AML-193 (cell line): Measurements from ENCODE around the gene DCTN3.

Experiments used
- DNase-seq, 2 experiments: peaks; one replicate each; lab custom pipeline; 2025; lab: John Stamatoyannopoulos, UW

Gene DCTN3

DNA sequence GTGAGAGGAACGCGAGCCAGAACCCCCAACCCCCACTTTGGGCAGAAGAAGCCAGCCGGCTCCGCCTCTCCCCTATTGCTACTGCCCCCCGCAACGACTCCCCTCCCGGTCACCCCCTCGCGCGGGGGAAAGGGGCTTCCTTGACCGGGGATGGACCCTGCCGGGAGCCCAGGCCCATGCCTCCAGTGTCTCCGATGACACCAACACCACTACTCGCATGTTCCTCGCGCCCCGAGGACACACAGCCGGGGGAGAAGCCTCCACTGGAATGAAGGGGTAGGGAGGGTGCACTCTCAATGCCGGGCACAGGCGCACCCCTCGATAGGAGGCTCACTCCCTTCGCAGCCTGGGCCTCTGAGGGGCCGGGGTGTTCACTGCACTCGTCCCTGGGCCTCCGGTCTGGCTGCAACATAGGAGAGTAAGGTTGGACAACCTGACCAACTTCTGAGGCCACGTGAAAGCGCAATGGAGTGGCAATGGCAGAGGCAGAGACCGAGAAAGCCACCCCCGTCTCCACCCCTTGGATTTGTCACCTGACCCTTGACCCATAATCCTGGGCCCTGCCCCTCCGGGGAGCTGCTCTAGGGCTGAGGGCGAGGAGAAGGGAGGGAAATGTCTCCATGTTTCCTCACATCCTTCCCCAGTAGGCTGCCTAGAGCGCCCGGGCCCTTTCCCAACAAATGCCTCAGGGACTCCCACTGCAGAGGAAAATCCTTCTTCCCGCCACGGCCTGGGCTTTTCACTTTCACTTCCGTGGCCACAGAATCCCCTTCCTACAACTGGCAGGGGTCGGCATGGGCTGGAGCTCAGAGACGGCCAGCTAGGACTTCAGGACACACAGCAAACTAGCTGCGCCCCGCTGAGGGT, 29.7 kb downstream of the DCTN3 start:
- DNase-seq: no peak

DNA sequence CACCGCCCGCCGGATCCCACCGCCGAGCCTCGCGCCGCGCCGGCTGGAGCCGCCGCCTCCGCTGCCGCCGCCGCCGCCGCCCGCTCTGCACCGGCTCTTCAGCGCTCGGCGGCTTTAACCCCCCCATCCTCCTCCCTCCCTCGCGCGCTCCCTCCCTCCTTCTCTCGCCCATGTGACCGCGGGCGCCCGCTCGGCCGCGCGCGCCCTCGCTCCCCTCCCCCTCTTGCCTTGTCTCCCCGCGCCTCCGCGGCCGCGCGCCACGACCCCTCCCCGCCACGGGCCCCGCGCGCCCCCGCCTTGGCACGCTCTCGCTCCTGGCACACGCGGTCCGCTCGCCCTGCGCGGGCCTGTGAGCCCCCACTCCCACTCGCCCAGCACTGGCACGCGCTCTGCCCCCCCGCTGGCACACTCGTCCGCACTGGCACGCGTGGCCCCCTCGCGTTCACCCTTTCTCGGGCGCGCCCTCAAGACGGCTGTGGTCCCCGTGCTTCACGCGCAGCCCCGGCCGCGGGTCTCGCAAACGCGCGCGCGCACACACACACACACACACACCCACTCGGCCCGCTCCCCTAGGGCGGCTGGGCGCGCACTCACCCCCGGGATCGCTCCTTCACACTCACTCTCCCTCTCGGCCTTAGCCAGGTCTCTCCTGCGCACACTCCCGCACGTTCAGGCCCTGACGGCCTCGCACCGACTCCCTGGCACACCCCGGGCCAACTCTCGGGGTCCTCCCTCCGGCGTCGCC, 30.5 kb downstream of the DCTN3 start, which contains the start of gene CNTFR:
Gene CNTFR (minus strand): TSS at position 89 of the 745 bp plus-strand sequence. CDS start 20,743 bp downstream, outside the sequence.
- DNase-seq: no peak

DNA sequence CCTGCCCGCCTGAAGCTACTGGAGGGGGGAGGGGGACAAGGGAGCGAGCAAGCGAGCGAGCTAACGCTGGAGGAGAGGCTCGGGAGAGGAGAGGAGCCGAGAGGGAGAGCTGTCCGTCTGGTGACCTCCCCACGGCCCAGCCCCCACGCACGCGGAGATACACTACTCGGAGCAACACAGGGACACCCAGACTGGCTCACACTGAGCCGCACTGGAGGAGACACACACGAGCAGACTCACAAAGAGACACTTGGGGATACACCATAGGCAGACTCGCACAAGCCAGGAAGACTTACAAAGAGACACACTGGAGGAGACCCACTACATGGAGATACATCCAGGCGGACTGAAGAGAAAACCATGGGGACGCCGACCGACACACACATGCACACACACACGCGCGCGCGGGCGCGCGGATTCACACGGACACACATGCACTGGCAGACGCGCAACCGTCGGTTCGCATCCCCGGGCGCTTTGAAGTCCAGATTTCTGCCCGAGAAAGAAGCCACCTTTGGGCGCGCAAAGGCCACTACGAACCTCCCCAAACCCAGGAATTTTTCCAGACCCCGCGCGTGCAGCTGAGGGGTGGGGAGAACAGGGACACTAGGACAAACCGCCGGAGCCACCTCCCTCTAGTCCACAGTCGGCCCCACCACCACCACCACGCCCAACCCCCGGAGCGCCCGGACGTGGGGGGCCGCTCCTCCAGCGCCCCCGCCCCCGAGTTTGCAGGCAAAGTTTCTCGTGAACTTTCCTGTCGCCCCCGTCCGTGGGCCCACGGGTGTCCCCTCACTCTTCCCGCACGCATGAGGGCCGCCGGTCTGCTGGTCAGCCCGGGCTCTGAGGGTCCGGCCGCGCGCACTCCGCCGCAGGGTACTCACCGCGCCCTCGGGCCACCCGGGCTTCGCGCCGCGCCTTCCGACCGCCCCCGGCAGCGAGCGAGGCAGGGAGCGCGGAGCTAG, 31.3 kb downstream of the DCTN3 start:
- DNase-seq: no peak

DNA sequence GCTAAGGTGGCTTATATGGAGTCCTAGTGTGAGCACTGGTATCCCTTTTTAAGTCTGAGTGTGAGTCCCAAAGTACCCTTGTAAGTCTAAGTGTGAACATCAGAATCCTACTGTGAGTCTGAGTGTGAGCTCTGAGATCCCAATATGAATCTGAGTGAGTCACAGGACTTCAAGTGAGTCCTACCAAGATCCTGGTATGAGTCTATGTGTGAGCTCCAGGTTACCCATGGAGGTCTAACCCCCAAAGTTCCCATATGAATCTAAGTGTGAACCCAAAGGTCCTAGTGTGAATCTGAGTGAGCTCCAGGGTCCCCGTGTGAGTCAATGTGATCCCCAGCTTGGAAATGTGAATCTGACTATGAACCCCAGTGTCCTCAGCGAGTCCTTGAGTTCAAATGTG, 33.0 kb downstream of the DCTN3 start:
- DNase-seq: no peak

DNA sequence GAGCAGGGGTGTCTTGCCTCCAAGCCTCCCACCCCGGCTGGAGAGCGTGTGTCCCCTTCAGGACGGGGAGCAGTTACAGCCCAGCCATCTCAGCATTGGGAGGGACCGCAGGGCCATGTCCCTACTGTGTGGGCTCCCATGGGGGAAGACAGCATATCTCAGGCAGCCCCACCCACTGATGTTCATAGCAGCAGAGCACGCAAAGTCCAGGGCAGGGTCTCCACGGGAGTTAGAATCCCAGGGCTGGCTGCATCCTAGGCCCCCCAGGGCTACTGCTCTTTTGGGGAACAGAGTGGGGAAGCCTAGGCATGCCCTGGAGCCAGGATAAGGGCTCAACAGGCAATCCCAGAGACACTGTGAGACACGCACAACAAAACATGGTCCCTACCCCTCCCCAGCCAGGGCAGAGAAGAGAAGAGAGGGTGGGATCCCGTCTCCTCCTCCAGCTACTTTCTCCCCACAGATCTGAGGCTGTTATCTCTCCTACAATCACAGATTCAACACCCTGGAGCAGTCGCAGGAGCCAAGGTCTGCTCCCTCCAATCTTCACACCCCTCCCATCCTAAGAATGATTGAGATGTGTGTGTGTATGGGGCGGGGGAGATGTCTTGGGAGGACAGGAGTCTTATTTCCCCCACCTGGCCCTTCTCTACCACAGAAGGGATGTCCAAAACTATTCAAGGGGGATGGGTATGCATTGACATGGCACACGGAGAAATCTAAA, 34.2 kb downstream of the DCTN3 start:
- no peak for DNase-seq

DNA sequence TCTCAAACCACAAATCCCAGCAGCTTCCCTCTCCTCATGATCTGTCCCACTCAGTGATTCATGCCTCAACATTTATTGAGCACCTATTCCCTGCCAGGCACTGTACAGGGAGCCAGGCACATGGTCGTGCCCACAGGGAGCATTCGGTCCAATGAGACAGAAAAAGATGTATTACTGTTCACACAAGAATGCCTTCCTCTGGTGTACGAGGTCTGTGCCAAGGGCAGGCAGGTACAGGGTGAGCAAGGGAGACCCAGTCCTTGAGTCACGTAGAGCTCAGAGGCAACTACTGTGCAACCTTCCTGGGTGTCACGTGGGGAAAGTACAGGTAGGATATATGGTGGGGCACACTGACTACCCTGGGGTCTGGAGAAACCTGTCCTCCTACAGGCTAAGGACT, 35.3 kb downstream of the DCTN3 start:
- no peak for DNase-seq

DNA sequence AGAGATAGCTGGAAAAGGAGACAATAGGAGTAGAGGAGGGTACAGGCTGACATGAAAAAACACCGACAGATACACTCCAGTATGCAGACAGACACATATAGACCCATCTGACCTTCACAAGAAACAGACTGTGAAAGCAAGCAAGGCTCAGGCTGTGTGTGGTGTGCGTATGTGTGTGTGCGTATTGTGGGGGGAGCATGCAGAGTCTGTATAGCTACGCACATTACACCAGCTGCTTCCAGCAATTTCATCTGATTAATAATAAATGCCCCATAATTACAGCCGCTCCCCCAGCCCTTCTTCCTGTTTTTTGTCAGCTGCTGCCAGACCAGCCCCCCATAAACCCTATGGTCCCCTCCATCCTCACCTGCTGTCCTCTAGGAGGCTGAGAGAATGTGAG, 37.5 kb downstream of the DCTN3 start:
- no peak for DNase-seq

DNA sequence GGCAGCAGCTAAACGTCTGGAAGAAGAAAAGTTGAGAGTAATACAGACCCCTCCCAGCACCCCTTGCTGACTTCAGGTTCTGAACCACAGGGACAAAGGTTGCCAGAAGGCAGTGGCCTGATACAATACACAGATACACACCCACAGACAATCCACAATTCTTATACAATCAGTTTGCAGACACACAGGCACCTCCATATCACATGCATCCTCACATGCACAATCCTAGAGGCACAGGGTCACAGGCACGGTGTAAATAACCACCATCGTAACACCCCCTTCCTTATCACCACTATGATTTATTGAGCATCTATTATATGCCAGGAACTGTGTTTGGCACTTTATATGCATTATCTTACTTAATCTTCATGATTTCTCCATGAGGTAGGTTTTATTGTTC, 39.0 kb downstream of the DCTN3 start:
- DNase-seq: no peak

DNA sequence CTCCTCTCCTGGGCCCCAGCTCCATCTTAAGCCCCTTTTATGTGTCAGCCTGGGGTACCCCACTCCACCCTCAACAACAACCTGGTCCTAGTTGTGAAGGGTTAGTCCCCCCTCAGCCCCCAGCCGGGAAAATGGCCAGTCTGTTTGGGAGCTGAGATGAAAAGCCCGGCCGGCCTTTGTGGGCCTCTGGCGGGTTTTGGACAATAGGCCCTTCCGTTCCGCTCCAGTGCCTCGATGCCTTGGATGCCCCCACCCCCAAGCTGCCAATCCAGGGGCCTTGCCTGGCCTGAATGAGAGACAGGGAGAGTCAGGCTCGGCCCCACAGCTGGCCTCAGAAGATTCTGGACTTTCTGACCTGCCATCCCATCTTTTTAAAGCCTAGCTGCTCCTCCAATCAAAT, 39.9 kb downstream of the DCTN3 start:
- DNase-seq: no peak

DNA sequence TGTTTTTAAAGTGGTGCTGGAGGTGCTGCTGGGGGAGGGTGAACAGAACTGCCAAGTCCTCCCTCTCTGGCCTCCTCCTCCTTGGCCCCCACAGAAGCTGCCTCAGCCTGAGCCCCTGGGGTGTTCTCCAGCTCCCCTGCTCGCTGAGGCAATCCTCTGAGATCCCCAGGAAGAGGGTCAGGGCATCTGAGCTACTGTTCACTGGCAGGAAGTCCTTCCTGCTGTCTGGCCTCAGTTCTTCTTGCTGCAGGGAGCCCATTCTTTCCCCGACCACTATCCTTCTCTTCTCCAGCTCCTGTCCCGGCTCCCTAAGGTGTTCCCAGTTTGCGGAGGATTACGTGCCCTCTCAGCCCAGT, 40.5 kb downstream of the DCTN3 start:
- DNase-seq: no peak

DNA sequence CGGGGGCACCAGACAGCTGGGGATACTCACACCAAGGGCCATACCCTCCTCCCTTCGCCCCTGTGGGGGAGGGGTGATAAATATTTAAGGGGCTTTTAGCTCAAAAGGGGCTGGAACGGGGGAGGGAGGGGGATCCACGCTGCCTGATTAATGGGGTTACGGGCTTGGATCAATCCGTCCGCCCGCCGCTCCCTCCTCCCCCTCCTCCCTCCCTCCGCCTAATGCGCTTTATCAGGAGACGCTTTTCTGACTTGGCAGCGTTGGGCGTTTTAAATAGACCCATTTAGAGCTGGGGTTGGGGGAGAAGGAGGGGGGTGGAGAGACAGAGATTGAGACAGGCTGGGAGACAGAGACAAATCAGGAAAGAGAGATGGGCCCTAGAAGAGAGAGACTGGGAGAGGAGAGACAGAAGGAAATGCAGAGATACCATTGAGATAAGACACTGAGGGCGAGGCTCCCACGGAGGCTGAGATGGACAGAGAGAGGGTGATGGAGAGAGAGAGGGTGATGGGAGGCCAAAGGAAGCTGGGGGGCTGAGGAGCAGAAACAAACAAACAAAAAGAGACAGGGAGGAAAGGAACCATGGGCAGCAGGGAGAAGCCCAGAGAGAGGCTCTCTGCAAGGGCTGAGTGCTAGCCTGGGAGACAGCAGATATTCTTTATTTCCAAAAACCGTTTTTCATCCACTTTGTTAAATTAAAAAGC, 41.0 kb downstream of the DCTN3 start:
- no peak for DNase-seq

DNA sequence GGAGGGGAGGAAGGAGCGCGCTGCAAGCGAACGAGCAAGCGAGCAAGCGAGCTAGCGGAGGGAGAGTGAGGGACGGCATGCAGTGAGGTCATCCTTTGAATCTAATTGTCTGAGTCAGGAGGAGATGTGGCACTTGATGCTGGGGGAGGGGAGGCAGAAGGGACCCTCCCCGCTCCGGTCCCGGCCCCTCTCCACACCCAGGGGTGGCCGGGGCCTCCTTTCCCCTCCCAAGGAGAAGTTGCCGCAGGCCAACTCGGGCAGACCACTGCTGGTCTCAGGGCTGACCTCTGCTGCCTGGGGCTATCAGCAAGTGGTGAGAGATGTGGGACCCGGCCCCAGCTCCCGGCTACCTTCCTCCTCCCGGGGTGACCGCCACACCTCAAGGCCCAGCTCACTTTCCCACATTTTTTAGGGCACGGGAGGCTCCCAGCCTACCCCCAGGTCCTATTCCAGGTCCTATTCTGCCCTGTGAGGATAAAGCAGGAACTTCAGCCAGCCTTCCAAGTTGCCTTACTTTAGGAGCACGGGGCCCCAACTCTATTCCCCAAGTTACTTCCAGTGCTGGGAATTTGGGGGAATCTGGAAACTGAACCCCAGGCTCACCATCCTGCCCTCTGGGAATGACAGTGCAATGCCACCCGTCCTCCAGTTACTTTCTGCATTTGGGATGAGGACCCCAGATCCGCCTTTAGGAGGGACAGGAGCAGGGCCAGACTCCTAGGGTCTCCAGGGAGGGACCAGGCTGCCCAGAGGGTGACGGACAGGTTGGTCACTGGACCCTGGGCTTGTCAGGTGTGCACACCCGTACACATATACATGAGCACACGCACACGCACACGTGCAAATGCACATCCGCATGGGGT, 41.8 kb downstream of the DCTN3 start:
- no peak for DNase-seq

DNA sequence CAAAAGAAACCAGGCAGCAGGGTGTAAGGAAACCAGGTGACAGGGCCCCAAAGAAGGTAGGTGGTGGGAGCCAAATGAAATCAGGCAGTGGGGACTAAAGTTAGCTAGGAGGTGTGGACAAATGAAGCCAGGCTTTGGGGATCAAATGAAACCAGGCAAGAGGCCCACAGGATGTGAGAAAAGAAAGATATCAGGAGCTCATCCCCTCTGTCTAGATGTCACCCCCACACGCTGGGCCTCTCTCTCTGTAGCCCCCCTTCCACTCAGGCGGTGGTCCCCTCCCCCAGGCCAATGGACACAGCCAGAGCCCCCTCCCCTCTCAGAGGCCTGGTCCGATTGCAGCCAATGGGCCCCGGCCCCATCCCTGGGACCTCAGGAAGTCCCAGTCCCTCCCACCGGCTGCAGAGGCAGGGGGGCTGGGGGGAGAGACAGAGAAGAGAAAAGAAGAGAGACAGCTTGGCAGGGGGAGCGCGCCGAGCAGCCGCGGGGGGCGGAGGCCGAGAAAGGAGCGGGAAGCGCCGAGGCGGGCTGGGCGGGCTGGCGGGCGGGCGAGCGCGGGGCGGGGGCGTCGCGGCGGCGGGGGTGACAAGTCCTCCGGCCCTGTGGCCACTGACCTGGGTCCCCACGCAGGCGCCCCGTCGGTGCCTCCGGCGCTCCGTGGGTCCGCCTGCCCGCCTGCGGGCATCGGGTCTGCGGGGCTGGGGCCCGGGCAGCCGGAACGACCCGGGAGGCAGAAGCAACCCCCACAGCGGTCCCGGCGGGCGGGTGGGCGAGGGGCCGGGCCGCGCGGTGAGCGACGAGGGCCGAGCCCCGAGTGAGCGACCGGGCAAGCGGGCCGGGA, 42.7 kb downstream of the DCTN3 start:
- DNase-seq: no peak

DNA sequence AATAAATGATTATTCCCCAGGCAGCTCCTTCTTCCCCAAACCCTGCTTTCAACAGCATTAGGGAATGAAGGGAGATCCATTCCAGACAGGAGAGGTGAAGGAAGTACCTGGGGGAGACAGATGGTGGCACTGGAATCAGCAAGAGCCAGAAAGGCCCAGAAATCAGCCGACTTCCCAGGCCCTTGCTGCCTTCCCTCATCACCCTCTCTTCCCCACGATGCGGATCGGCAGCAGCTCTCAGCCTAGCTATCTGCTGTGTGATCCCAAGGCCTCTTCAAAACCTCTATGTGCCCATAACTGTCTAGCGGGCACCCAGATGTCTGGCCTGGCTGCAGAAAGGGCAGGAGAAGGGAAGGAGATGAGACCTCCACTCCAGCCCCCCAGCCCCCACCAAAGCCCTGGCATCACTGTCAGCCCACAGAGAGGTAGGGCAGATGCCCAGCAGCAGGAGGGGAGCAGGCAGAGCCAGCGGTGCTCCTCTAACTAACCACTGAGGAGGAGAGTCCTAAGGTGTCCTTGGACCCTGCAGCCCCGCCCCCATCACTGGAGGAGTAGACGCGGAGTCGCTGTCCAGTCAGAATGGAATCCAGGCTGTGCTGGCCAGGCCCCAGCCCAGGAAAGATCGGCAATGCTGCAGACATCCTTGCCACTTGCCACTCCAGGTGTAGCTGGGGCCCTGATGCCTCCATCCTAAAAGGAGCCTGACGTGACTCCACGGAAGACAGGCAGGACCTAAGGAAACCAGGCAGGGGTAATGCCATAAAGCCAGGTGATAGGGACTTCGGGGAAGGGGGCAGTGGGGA, 43.5 kb downstream of the DCTN3 start:
- DNase-seq: no peak

DNA sequence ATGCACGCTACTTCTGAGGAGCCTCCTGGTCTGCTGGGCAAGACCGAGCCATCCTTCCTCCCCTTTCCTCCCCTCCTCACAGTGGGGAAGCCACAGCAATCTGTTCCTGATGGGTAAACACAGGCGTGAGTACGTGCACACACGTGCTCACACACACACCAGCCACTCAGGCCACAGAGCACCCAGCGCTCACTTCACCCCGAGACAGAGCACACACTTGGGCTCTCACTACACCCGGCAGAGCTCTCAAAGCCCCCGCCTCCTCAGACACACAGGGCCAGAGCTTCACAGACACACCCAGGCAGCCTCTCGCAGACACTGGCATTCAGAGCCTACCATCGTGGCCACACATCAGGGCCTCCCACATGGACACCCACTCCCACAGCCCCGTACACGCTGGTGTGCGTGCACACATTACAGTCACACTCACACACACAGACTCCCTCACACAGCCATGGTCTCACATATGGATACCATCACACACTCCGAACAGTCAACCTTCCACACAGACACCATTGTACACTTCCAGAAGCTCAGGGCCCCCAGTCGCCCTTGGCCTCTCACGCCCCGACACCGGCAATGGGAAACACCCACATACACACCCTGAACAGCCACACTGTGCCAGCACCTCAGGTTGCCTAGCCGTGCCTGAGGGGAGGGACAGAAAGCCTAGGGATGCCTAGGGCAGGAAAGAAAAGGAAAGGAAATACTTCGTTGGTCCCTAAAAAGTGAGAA, 44.3 kb downstream of the DCTN3 start:
- no peak for DNase-seq

DNA sequence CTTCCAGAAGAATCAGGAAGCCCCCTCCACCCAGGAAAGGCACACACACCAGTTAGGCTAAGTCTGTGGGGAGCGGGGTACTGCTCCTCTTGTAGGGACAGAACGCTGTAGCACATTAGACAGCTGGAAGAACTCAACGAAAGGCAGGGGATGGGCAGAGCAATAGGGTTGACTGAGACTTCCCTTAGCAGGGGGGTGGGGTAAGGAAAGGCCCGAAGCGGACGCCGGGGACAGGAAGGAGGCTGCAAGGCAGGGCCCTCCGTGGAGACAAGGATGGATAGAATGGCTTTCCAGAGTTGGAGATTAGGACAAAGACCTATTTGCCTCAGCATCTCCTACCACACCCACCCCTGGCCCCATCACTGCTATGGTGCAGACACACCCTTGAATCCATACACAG, 45.1 kb downstream of the DCTN3 start:
- no peak for DNase-seq

DNA sequence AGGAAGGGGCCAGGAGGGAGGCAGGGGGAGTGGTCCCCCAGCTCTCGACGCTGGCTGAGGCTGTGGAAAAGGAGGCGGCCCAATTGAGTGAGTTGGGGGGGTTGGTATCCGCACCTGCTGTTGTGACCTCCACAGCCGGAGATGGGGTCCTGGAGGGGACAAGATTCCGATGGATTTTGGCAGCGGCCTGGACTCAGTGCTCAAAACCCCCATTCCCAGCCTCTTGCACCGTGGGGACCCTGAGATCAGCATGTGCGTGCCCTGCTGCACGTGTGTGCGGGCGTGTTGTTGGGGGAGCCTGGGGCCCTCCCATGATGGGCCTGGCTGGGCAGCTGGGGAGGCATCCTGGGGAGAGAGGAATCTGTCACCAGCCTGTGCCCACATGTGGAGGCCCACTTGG, 45.7 kb downstream of the DCTN3 start:
- DNase-seq: no peak
